ENCODE results near the gene USP34.

The USP34 gene, protein sequence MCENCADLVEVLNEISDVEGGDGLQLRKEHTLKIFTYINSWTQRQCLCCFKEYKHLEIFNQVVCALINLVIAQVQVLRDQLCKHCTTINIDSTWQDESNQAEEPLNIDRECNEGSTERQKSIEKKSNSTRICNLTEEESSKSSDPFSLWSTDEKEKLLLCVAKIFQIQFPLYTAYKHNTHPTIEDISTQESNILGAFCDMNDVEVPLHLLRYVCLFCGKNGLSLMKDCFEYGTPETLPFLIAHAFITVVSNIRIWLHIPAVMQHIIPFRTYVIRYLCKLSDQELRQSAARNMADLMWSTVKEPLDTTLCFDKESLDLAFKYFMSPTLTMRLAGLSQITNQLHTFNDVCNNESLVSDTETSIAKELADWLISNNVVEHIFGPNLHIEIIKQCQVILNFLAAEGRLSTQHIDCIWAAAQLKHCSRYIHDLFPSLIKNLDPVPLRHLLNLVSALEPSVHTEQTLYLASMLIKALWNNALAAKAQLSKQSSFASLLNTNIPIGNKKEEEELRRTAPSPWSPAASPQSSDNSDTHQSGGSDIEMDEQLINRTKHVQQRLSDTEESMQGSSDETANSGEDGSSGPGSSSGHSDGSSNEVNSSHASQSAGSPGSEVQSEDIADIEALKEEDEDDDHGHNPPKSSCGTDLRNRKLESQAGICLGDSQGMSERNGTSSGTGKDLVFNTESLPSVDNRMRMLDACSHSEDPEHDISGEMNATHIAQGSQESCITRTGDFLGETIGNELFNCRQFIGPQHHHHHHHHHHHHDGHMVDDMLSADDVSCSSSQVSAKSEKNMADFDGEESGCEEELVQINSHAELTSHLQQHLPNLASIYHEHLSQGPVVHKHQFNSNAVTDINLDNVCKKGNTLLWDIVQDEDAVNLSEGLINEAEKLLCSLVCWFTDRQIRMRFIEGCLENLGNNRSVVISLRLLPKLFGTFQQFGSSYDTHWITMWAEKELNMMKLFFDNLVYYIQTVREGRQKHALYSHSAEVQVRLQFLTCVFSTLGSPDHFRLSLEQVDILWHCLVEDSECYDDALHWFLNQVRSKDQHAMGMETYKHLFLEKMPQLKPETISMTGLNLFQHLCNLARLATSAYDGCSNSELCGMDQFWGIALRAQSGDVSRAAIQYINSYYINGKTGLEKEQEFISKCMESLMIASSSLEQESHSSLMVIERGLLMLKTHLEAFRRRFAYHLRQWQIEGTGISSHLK (N-terminal part only)

DNA sequence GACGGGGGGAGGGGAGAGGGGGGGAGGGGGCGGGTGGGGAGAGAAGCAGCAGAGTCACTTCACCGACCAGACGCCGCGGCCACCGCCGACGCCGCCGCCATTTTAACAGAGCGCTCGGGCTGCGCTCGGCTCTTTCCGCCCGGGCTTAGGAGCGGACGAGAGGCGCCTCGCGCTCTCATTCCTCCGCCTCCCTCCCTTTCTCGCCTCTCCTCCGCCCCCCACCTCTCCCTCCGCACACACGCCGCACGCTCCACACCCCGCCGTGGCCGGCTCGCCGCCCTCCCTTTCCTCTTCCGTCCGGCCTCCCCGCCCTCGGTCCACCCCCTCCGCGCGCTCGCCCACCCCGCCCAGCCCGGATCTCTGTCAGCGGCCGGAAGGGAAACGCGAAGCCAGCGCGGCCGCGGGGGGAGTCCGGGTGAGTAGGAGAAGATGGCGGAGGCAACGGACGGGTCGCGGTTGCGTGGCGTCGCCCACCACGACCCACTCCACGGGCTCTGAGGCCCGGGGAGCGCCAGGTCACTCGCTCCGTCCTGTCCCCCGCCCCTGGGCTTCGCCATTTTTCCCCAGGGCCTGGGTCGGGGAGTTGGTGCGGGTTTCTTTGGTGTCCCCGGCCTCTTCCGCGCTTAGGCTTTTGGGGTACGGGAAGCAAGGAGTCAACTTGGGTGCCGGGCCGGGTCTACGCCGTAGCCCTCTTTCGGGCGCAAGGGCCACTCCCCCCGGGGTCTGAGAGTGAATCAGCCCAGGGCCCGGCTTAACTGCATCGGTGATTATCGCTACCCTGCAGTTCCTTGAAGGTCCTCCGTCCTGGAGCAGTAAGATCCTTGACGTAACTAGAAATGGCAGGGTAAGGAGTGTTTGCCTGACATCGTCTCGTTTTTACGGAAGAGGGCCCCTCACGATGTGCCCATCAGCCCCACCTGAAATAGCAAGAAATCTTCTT is at the start of gene USP34:
USP34 (minus strand) TSS at position 123 of the 940 bp plus-strand sequence. CDS start 395 bp downstream, outside the sequence.
- no peak for TF ChIP-seq GATA2 (IDR thresholded peaks at IDR 0.05; ENCODE audit: low read depth, low read length)
- TF ChIP-seq GATA3 (IDR thresholded peaks at IDR 0.05; ENCODE audit: low read depth, low read length): no peak

DNA sequence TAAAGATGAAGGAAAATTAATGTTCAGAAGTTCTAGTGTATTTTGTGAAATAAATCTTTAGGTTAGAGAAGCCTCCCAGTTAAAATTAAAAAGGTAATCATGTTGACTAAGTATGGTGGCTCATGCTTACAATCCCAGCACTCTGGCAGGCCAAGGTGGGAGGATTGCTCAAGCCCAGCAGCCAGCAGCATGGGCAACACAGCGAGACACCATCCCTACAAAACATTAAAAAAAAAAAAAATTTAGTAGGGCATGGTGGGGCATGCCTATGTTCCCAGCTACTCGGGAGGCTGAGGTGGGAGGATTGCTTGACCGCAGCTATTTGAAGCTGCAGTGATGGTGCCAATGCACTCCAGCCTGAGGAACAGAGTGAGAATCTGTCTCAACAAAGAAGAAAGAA is 49.4 kb upstream of the USP34 start:
- TF ChIP-seq GATA2 (IDR thresholded peaks at IDR 0.05; ENCODE audit: low read depth, low read length): no peak
- no peak for TF ChIP-seq GATA3 (IDR thresholded peaks at IDR 0.05; ENCODE audit: low read depth, low read length)

DNA sequence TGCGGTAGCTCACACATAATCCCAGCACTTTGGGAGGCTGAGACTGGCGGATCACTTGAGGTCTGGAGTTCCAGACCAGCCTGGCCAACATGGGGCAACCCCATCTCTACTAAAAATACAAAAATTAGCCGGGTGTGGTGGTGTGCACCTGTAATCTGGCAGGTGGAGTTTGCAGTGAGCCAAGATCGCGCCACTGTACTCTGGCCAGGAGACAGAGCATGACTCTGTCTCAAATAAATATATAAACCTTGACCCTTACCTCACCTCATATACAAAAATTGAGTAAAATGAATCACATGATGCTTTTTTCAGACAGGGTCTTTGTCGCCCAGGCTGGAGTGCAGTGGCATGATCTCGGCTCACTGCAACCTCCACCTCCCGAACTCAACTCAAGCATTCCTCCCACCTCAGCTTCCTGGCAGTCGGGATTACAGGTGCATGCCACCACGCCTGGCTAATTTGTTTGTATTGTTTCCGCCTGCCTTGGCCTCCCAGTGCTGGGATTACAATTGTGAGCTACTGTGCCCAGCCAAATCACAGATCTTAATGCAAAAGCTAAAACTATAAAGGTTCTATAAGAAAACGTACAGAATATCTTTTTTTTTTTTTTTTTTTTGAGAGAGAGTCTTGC is 42.0 kb upstream of the USP34 start:
- TF ChIP-seq GATA2 (IDR thresholded peaks at IDR 0.05; ENCODE audit: low read depth, low read length) (no peak), GATA3 (IDR thresholded peaks at IDR 0.05; ENCODE audit: low read depth, low read length) (no peak)

DNA sequence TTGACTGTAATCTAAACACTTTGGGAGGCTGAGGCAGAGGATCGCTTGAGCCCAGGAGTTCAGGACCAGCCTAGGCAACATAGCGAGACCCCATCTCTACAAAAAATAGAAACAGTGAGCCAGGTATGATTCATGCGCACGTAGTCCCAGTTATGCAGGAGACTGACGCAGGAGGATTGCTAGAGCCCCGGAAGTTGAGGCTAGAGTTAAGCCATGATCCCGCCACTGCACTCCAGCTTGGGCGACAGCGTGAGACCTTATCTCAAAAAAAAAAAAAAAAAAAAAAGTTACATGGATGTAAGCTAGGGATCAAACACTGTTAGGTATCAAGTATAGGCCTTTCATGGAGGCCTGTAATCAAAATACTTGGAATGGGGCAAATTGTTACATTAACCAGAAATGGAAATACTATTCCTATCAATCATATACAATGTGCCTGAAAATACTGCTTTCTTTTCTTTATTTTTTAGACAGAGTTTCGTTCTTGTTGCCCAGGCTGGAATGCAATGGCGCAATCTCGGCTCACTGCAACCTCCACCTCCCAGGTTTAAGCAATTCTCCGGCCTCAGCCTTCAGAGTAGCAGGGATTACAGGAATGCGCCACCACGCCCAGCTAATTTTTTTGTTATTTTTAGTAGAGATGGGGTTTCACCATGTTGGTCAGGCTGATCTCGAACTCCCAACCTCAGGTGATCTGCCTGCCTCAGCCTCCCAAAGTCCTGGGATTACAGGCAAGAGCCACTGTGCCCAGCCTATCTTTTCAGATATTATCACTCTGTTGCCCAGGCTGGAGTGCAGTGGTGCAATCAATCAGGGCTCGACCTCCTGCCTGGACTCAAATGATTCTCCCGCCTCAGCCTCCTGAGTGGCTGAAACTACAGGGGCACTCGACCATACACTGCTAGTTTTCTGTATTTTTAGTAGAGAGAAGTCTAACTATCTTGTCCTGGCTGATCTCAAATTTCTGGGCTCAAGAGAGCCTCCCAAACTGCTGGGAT is 40.1 kb upstream of the USP34 start:
- no peak for TF ChIP-seq GATA2 (IDR thresholded peaks at IDR 0.05; ENCODE audit: low read depth, low read length)
- TF ChIP-seq GATA3 (IDR thresholded peaks at IDR 0.05; ENCODE audit: low read depth, low read length): no peak

DNA sequence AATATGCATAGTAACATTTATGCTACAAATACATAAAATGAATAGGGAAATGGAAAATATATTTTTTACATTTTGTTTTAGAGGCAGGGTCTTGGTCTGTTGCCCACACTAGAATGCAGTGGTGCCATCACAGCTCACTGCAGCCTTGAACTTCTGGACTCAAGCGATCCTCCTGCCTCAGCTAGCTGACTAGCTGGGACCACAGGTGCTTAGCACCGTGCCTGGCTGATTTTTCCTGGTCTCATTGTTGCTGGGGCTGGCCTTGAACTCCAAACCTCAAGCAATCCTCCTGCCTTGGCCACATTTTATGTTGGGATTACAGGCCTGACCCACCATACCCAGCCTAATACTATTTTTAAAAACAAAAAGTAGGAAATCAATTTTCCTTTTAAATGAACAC is 34.1 kb upstream of the USP34 start:
- TF ChIP-seq GATA2 (IDR thresholded peaks at IDR 0.05; ENCODE audit: low read depth, low read length): no peak
- TF ChIP-seq GATA3 (IDR thresholded peaks at IDR 0.05; ENCODE audit: low read depth, low read length): no peak

DNA sequence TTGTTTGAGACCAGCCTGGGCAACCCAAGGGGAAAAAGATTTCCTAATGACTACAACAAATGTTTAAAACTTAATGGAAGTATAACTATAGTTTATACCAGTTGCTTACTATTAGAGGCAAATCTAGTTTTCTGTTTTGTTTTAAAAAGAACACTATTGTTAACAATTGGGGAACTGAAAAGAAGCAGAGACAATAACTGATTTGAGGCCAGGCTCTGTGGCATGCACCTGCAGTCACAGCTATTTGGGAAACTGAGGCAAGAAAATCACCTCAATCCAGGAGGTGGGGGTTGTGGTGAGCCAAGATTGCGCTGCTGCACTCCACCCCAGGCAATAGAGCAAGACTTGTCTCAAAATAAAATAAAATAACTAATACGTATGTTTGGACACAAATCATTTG is 28.2 kb upstream of the USP34 start:
- TF ChIP-seq GATA2 (IDR thresholded peaks at IDR 0.05; ENCODE audit: low read depth, low read length) (no peak), GATA3 (IDR thresholded peaks at IDR 0.05; ENCODE audit: low read depth, low read length) (no peak)

DNA sequence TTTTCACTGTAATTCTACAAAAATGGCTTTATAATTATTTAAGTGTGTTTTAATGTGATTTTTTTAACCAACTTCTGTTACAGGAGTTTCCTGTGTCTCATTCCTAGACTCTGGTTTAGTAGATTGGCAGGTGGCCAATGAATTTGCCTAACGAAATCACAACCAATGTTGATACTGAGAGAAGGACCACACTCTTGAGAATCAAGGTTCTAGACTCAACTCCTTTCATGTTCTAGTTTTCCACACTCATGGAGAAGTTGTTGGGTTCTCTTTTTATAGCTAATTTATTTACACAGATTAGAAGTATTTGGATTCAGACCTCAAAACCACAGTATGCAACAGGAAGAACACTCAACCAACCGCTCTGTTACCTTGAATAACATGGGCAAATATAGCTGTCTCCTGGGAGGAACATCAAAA is 22.6 kb upstream of the USP34 start:
- no peak for TF ChIP-seq GATA3 (IDR thresholded peaks at IDR 0.05; ENCODE audit: low read depth, low read length)
- no peak for TF ChIP-seq GATA2 (IDR thresholded peaks at IDR 0.05; ENCODE audit: low read depth, low read length)

DNA sequence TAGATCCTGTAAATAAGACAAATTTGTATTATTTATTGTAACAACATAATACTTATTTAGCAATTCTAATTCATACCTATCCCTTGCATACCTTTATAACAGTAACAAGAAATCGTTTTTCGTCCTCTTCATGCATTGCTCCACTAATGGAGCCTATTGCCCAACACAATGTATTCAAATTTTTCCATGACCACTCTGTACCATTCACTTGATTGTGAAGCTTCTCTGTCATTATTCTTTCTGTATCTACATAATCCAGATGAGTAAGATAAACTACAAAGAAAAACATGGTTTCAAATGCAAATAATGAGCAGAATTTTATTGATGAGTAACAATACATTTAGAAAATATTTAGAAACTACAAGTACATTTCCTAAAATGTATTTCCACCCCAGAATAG is 21.6 kb upstream of the USP34 start:
- no peak for TF ChIP-seq GATA2 (IDR thresholded peaks at IDR 0.05; ENCODE audit: low read depth, low read length)
- no peak for TF ChIP-seq GATA3 (IDR thresholded peaks at IDR 0.05; ENCODE audit: low read depth, low read length)

DNA sequence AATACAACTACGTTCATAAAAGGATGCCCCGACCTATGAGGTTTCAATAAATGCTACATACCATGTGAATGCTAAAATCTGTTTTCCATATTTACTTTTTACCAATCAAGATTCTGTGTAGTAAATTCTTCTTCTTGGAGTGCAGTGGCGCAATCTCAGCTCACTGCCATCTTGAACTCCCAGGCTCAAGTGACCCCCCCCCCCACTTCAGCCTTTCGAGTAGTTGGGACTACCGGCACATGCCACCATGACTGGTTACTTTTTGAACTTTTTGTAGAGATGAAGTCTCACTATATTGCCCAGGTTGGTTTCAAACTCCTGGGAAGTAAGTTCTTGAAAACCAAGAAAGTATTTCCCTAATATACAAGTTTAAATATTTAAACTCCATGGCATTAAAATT is 14.4 kb upstream of the USP34 start:
- TF ChIP-seq GATA2 (IDR thresholded peaks at IDR 0.05; ENCODE audit: low read depth, low read length): no peak
- no peak for TF ChIP-seq GATA3 (IDR thresholded peaks at IDR 0.05; ENCODE audit: low read depth, low read length)

DNA sequence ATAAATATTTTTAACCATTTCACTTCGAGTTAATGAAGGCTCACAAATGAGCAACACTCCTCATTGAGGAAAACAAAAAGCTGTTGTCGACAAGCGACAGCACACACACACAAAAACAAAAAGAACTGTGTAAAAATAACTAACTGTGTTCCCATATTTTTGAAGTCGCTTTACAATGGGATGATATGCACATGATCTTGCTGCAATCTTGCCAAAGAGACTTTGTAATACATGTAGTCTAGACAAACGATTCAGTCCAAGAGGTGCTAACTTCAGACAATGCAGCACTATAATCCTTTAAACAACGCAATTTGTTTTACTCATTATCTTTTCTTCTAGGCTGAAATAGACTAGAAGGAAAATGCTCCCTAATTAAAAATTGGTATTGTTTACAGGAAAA is 7.2 kb upstream of the USP34 start:
- no peak for TF ChIP-seq GATA3 (IDR thresholded peaks at IDR 0.05; ENCODE audit: low read depth, low read length)
- TF ChIP-seq GATA2 (IDR thresholded peaks at IDR 0.05; ENCODE audit: low read depth, low read length): no peak

DNA sequence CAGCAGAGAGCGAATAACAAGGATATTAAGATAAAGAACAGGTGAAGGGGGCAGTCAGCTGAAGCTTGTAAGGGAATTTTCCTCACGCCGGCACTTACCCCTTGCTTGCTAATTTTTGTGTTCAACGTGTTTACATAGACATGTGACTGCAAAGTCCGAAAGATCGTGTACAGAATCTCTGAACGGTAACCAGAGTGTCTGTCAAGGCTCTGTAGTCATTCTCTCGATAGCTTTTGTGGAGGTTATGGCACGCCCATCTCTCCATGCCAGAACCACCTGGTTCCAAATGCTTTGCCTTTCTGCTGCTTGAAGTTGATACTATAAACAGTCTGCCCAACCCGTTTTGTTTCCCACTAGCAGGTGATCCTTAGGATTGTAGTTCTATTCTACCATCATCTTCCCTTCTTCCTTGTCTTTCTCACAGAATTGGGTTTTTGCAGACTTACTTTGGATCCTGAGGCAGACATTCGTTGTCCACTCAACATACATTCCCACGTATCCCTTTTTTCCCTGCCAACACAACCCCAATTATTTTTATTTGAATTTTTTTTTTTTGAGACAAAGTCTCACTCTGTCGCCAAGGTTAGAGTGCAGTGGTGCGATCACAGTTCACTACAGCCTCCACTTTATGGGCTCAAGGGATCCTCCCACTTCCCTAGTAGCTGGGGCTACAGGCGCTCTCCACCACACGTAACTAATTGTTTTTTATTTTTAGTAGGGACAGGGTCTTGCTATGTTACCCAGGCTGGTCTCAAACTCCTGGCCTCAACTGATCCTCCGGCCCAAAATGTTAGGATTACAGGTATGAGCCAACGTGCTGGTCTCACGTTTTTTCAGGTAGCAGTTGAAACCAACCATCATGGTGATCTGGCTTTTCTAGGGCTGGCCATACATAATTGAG is 1.3 kb upstream of the USP34 start:
- TF ChIP-seq GATA2 (IDR thresholded peaks at IDR 0.05; ENCODE audit: low read depth, low read length): no peak
- TF ChIP-seq GATA3 (IDR thresholded peaks at IDR 0.05; ENCODE audit: low read depth, low read length): no peak

All from SH-SY5Y (cell line).